Measurements from ENCODE around the gene IPO13. TPM values are rescaled to one million over a fixed set of nuclear protein-coding genes. Genes with fewer than 3 reads are reported as not detected.

IPO13 gene
- polyA plus RNA-seq, 1 of the 3 experiments (the other 2 are of a cell fraction): 15.5 TPM

- peaks cover 0 to 10% of the 10 kb centered on the region in 2 experiments; a peak in 2 of 4 replicates for H3K4me1 ChIP-seq (ENCODE audit: control insufficient read depth in 1 of 2, insufficient read depth in 2 of 2, low read depth in 1 of 2, low read length in 1 of 2)
- CTCF ChIA-PET: interaction anchor here (0.7 to 15.4 kb wide), 9 partner anchors 9 to 287 kb away, joined by 3 to 533 read pairs (median 22); partner anchors contain the start of genes IPO13 and KDM4A
- no peak for DNase-seq
- TF ChIP-seq FOSL2 (IDR thresholded peaks at IDR 0.05; ENCODE audit: borderline replicate concordance, low read depth) (no peak), SMC3 (IDR thresholded peaks at IDR 0.05; ENCODE audit: low read depth, low read length) (no peak), MXI1 (IDR thresholded peaks at IDR 0.05; ENCODE audit: low read depth, low read length) (no peak), MAX (IDR thresholded peaks at IDR 0.05; ENCODE audit: low read depth) (no peak), RXRA (IDR thresholded peaks at IDR 0.05; ENCODE audit: borderline replicate concordance, low read depth) (no peak), RCOR1 (IDR thresholded peaks at IDR 0.05; ENCODE audit: low read length) (no peak)
- H3K4me3 ChIP-seq (ENCODE audit: low read depth in 2 of 2, low read length in 1 of 2): no peak overlapping the region
- POLR2A ChIA-PET: interaction anchor here (2.8 kb wide), 1 partner anchor 8 kb away, joined by 10 read pairs; no protein-coding TSS in a partner anchor
- no peak overlapping the region for H3K9ac ChIP-seq
- H3K9me3 ChIP-seq: no peaks in the 10 kb centered on the region
- H3K4me2 ChIP-seq: no peak overlapping the region
- H3K79me2 ChIP-seq (ENCODE audit: insufficient read depth): no peaks in the 10 kb centered on the region
- no peaks in the 10 kb centered on the region for H3K9me2 ChIP-seq
- no peaks in the 10 kb centered on the region for H3K27me3 ChIP-seq (ENCODE audit: insufficient read depth)
- no peaks in the 10 kb centered on the region for H3F3A ChIP-seq (replicated peaks; ENCODE audit: insufficient read depth)
- H4K20me1 ChIP-seq (ENCODE audit: insufficient read depth): no peaks in the 10 kb centered on the region
- H3K27ac ChIP-seq (ENCODE audit: low read depth in 2 of 2, low read length in 1 of 2): no peak overlapping the region
- no peaks in the 10 kb centered on the region for H3K36me3 ChIP-seq (replicated peaks in 1 of 2; ENCODE audit: control insufficient read depth in 1 of 2, insufficient read depth in 2 of 2, low read length in 1 of 2)
- WGBS (ENCODE audit: low lambda C conversion rate): 89% methylated on average over 7 of the region's 8 CpGs
- H2AFZ ChIP-seq (ENCODE audit: low read depth): no peak overlapping the region
Observed at GRCh38 chr1:43937179-43937865, 9.4 kb upstream of the IPO13 start.

GRCh38 chr1:43938383-43938782, 8.4 kb upstream of the IPO13 start:
- WGBS (ENCODE audit: low lambda C conversion rate): 85% methylated on average over 10 of the region's 10 CpGs
- H3K9me3 ChIP-seq: no peaks in the 10 kb centered on the region
- H3K79me2 ChIP-seq (ENCODE audit: insufficient read depth): no peaks in the 10 kb centered on the region
- H2AFZ ChIP-seq (ENCODE audit: low read depth): no peak overlapping the region
- POLR2A ChIA-PET: interaction anchor here (1.2 kb wide), 1 partner anchor 9 kb away, joined by 3 read pairs; the partner anchor contains the start of gene IPO13
- no peak overlapping the region for H3K27ac ChIP-seq (ENCODE audit: low read depth in 2 of 2, low read length in 1 of 2)
- CTCF ChIA-PET: interaction anchor here (1.1 to 15.4 kb wide), 6 partner anchors 8 to 174 kb away, joined by 3 to 533 read pairs (median 6); partner anchors contain the start of gene IPO13
- no peaks in the 10 kb centered on the region for H3K36me3 ChIP-seq (replicated peaks in 1 of 2; ENCODE audit: control insufficient read depth in 1 of 2, insufficient read depth in 2 of 2, low read length in 1 of 2)
- H3K4me3 ChIP-seq (ENCODE audit: low read depth in 2 of 2, low read length in 1 of 2): no peak overlapping the region
- H3K9me2 ChIP-seq: no peaks in the 10 kb centered on the region
- H3K4me2 ChIP-seq: no peak overlapping the region
- H3F3A ChIP-seq (replicated peaks; ENCODE audit: insufficient read depth): no peaks in the 10 kb centered on the region
- H3K27me3 ChIP-seq (ENCODE audit: insufficient read depth): no peaks in the 10 kb centered on the region
- H4K20me1 ChIP-seq (ENCODE audit: insufficient read depth): no peaks in the 10 kb centered on the region
- TF ChIP-seq CHD2 (IDR thresholded peaks at IDR 0.05; ENCODE audit: low read length, partially characterized antibody): no peak
- TF ChIP-seq MEF2A (IDR thresholded peaks at IDR 0.05; ENCODE audit: borderline replicate concordance, low read depth): no peak
- no peak for TF ChIP-seq TAF1 (IDR thresholded peaks at IDR 0.05; ENCODE audit: borderline replicate concordance, low read depth, low read length)
- TF ChIP-seq ZBTB33 (IDR thresholded peaks at IDR 0.05; ENCODE audit: borderline replicate concordance, low read depth): no peak
- TF ChIP-seq JUND (IDR thresholded peaks at IDR 0.05): no peak
- no peak for TF ChIP-seq RFX5 (IDR thresholded peaks at IDR 0.05; ENCODE audit: low read length)
- no peak for TF ChIP-seq IRF3 (IDR thresholded peaks at IDR 0.05; ENCODE audit: low read depth, low read length)
- TF ChIP-seq CTCF (IDR thresholded peaks at IDR 0.05): no peak
- no peak for TF ChIP-seq RXRA (IDR thresholded peaks at IDR 0.05; ENCODE audit: borderline replicate concordance, low read depth)
- TF ChIP-seq SMC3 (IDR thresholded peaks at IDR 0.05; ENCODE audit: low read depth, low read length): no peak
- no peak for DNase-seq
- H3K9ac ChIP-seq: no peak overlapping the region
- peaks cover 0 to 10% of the 10 kb centered on the region in 2 experiments; a peak in 1 of 4 replicates for H3K4me1 ChIP-seq (ENCODE audit: control insufficient read depth in 1 of 2, insufficient read depth in 2 of 2, low read depth in 1 of 2, low read length in 1 of 2)

All from SK-N-SH (cell line).